ENCODE data around the gene MTG1. TPM values are rescaled to one million over a fixed set of nuclear protein-coding genes. Genes with fewer than 3 reads are reported as not detected.

Gene MTG1
- total RNA-seq, 4 donors from 2014 or later: 26.5 to 139 (median 47.0) TPM

- DNase-seq: no peak
- no peaks in the 10 kb centered on the region for H3K36me3 ChIP-seq
- H3K9me3 ChIP-seq: no peaks in the 10 kb centered on the region
- H3K27me3 ChIP-seq: no peaks in the 10 kb centered on the region
- no peak for TF ChIP-seq POLR2A (IDR thresholded peaks at IDR 0.05)
- no peak for TF ChIP-seq CTCF (IDR thresholded peaks at IDR 0.05)
- TF ChIP-seq POLR2AphosphoS5 (IDR thresholded peaks at IDR 0.05): no peak
- no peak for TF ChIP-seq EP300 (IDR thresholded peaks at IDR 0.05; ENCODE audit: low read depth)
- intact Hi-C loops (cut with DNase I; ENCODE audit: low total_unique reads): no loop called here
- WGBS, 2 donors (ENCODE audit: low coverage in 1 of 2): 86% methylated on average over 62 of the region's 81 CpGs; no CpG with 5 or more reads in 1 of the 2 donors
- H3K27ac ChIP-seq: no peak overlapping the region
- no peaks in the 10 kb centered on the region for H3K4me1 ChIP-seq
- no peak overlapping the region for H3K4me3 ChIP-seq
- in situ Hi-C loops (cut with MboI; ENCODE audit: low pct_ligation_motif_present in 1 of 4, low pct_unique_long_range_greater_than_20kb in 1 of 4, low sequenced_read_pairs in 3 of 4): no loop called here
Measured at GRCh38 chr10:133459454-133460207, 65.7 kb downstream of the MTG1 start.

GRCh38 chr10:133460208-133460769, 66.3 kb downstream of the MTG1 start:
- Histone ChIP-seq H3K4me1 (no peaks in the 10 kb centered on the region), H3K27ac (no peak overlapping the region), H3K4me3 (no peak overlapping the region), H3K36me3 (no peaks in the 10 kb centered on the region), H3K27me3 (no peaks in the 10 kb centered on the region), H3K9me3 (no peaks in the 10 kb centered on the region)
- no peak for DNase-seq
- no peak for TF ChIP-seq POLR2A (IDR thresholded peaks at IDR 0.05)
- TF ChIP-seq CTCF (IDR thresholded peaks at IDR 0.05): no peak
- no peak for TF ChIP-seq POLR2AphosphoS5 (IDR thresholded peaks at IDR 0.05)
- TF ChIP-seq EP300 (IDR thresholded peaks at IDR 0.05; ENCODE audit: low read depth): no peak
- in situ Hi-C loops (cut with MboI; ENCODE audit: low pct_ligation_motif_present in 1 of 4, low pct_unique_long_range_greater_than_20kb in 1 of 4, low sequenced_read_pairs in 3 of 4): no loop called here
- intact Hi-C loops (cut with DNase I; ENCODE audit: low total_unique reads): no loop called here
- WGBS, 2 donors (ENCODE audit: low coverage in 1 of 2): 94 to 99% methylated on average over 9 to 14 of the region's 14 CpGs

- DNase-seq: no peak
- no peaks in the 10 kb centered on the region for H3K4me1 ChIP-seq
- H3K4me3 ChIP-seq: no peak overlapping the region
- TF ChIP-seq CTCF (IDR thresholded peaks at IDR 0.05): no peak
- H3K27ac ChIP-seq: no peak overlapping the region
- WGBS, 2 donors (ENCODE audit: low coverage in 1 of 2): 97 to 100% methylated on average over 1 to 7 of the region's 7 CpGs
- in situ Hi-C loops (cut with MboI; ENCODE audit: low pct_ligation_motif_present in 1 of 4, low pct_unique_long_range_greater_than_20kb in 1 of 4, low sequenced_read_pairs in 3 of 4): no loop called here
- H3K9me3 ChIP-seq: no peaks in the 10 kb centered on the region
- H3K27me3 ChIP-seq: no peaks in the 10 kb centered on the region
- intact Hi-C loops (cut with DNase I; ENCODE audit: low total_unique reads): no loop called here
- no peaks in the 10 kb centered on the region for H3K36me3 ChIP-seq
Measured at GRCh38 chr10:133461027-133461426, 67.1 kb downstream of the MTG1 start.

- intact Hi-C loops (cut with DNase I; ENCODE audit: low total_unique reads) (no loop called here), in situ Hi-C loops (cut with MboI; ENCODE audit: low pct_ligation_motif_present in 1 of 4, low pct_unique_long_range_greater_than_20kb in 1 of 4, low sequenced_read_pairs in 3 of 4) (no loop called here)
- H3K27ac ChIP-seq: no peak overlapping the region
- TF ChIP-seq EP300 (IDR thresholded peaks at IDR 0.05; ENCODE audit: low read depth) (no peak), POLR2A (IDR thresholded peaks at IDR 0.05) (no peak), POLR2AphosphoS5 (IDR thresholded peaks at IDR 0.05) (no peak), CTCF (IDR thresholded peaks at IDR 0.05) (no peak)
- 75 to 100% methylated on average over 2 to 8 of the region's 8 CpGs for WGBS, 2 donors (ENCODE audit: low coverage in 1 of 2)
- no peaks in the 10 kb centered on the region for H3K9me3 ChIP-seq
- no peaks in the 10 kb centered on the region for H3K27me3 ChIP-seq
- H3K36me3 ChIP-seq: no peaks in the 10 kb centered on the region
- no peaks in the 10 kb centered on the region for H3K4me1 ChIP-seq
- H3K4me3 ChIP-seq: no peak overlapping the region
- DNase-seq: no peak
Measured at GRCh38 chr10:133461841-133462240, 67.9 kb downstream of the MTG1 start.
